GM12873 (cell line): ENCODE measurements around the gene TTLL9.

Experiments used
- CTCF ChIP-seq: IDR thresholded peaks from 2 replicates; pipeline ENCODE4 v1.5.1; 2012; ENCODE audit warnings: low read depth, mild to moderate bottlenecking, moderate library complexity, low read length, control low read depth; ENCODE audit not compliant: insufficient read depth; ENCODE audit errors: missing control alignments

TTLL9 gene

GRCh38 chr20:31988430-31989015 lies 118.1 kb downstream of the TTLL9 start:
- no peak for TF ChIP-seq CTCF

- no peak for TF ChIP-seq CTCF
These were observed 118.7 kb downstream of the TTLL9 start for GRCh38 chr20:31989030-31989645.

GRCh38 chr20:31990641-31991338 lies 120.4 kb downstream of the TTLL9 start:
- no peak for TF ChIP-seq CTCF

- TF ChIP-seq CTCF = no peak
These were observed 120.9 kb downstream of the TTLL9 start for GRCh38 chr20:31991339-31991705.

- no peak for TF ChIP-seq CTCF
These were observed 121.7 kb downstream of the TTLL9 start for GRCh38 chr20:31992086-31992485.
